H9 (cell line): ENCODE measurements around the gene ALG9. TPM values are rescaled to one million over a fixed set of nuclear protein-coding genes. Genes with fewer than 3 reads are reported as not detected.
"Not testable (repeated sequence)": the region's sequence is repeated elsewhere in the genome, so short reads cannot be mapped to it uniquely, and the experiment has no call there.

Experiments
- DNase-seq: peaks from one replicate; pipeline ENCODE4 v3.0.0-alpha.2; 2017
- H2AFZ ChIP-seq: one replicate; pipeline ENCODE4 v1.6.1; 2013; ENCODE audit warnings: mild to moderate bottlenecking, low read length, control low read depth, moderate library complexity
- H2AK5ac ChIP-seq: 2 replicates; pipeline ENCODE4 v1.6.1; 2013; ENCODE audit warnings: low read length, control low read depth, mixed read lengths; ENCODE audit not compliant: insufficient read length
- H2BK120ac ChIP-seq: one replicate; pipeline ENCODE4 v1.6.1; 2013; ENCODE audit warnings: low read depth, mild to moderate bottlenecking, low read length, control low read depth, inconsistent platforms; ENCODE audit not compliant: poor library complexity, severe bottlenecking
- H2BK12ac ChIP-seq: 2 replicates; pipeline ENCODE4 v1.6.1; 2013; ENCODE audit warnings: low read length, control low read depth, mixed read lengths, low read depth; ENCODE audit not compliant: insufficient read length
- H2BK15ac ChIP-seq: 2 replicates; pipeline ENCODE4 v1.6.1; 2013; ENCODE audit warnings: low read depth, low read length, control low read depth
- H2BK20ac ChIP-seq: one replicate; pipeline ENCODE4 v1.6.1; 2013; ENCODE audit warnings: low read depth, mild to moderate bottlenecking, low read length, control low read depth, inconsistent platforms; ENCODE audit not compliant: poor library complexity, severe bottlenecking
- H2BK5ac ChIP-seq: 2 replicates; pipeline ENCODE4 v1.6.1; 2013; ENCODE audit warnings: low read length, control low read depth, mixed read lengths; ENCODE audit not compliant: insufficient read length
- H3K14ac ChIP-seq: 2 replicates; pipeline ENCODE4 v1.6.1; 2013; ENCODE audit warnings: low read length, control low read depth; ENCODE audit not compliant: insufficient read depth
- H3K18ac ChIP-seq: 2 replicates; pipeline ENCODE4 v1.6.1; 2013; ENCODE audit warnings: low read depth, mild to moderate bottlenecking, mixed read lengths, low read length, control low read depth; ENCODE audit not compliant: insufficient read length
- H3K23ac ChIP-seq: 2 replicates; pipeline ENCODE4 v1.6.1; 2013; ENCODE audit warnings: low read length, control low read depth, mixed read lengths, low read depth; ENCODE audit not compliant: insufficient read length
- H3K23me2 ChIP-seq: 2 replicates; pipeline ENCODE4 v1.6.1; 2013; ENCODE audit warnings: low read depth, mild to moderate bottlenecking, mixed read lengths, low read length, control low read depth; ENCODE audit not compliant: insufficient read length, poor library complexity, severe bottlenecking
- H3K27ac ChIP-seq: 2 replicates; pipeline ENCODE4 v1.5.1; 2013; ENCODE audit warnings: low read length, control low read depth, mixed read lengths, low read depth; ENCODE audit not compliant: insufficient read length
- H3K27me3 ChIP-seq: 2 replicates; pipeline ENCODE4 v1.6.1; 2013; ENCODE audit warnings: low read length, control low read depth, inconsistent platforms; ENCODE audit not compliant: insufficient read depth
- H3K4ac ChIP-seq: 2 replicates; pipeline ENCODE4 v1.6.1; 2013; ENCODE audit warnings: low read depth, mild to moderate bottlenecking, control low read depth, inconsistent platforms, low read length, moderate library complexity
- H3K4me1 ChIP-seq: 2 replicates; pipeline ENCODE4 v1.6.1; 2013; ENCODE audit warnings: low read length, control low read depth, inconsistent platforms; ENCODE audit not compliant: insufficient read depth
- H3K4me2 ChIP-seq: 2 replicates; pipeline ENCODE4 v1.6.1; 2013; ENCODE audit warnings: low read length, control low read depth, mixed read lengths; ENCODE audit not compliant: insufficient read length, insufficient read depth
- H3K56ac ChIP-seq: 2 replicates; pipeline ENCODE4 v1.6.1; 2013; ENCODE audit warnings: low read depth, mild to moderate bottlenecking, mixed read lengths, low read length, control low read depth; ENCODE audit not compliant: insufficient read length
- H3K79me1 ChIP-seq: 2 replicates; pipeline ENCODE4 v1.6.1; 2013; ENCODE audit warnings: low read depth, mild to moderate bottlenecking, moderate library complexity, low read length, control low read depth, inconsistent platforms; ENCODE audit not compliant: insufficient read depth, poor library complexity, severe bottlenecking
- H3K79me2 ChIP-seq: 2 replicates; pipeline ENCODE4 v1.6.1; 2013; ENCODE audit warnings: low read length, control low read depth, inconsistent platforms; ENCODE audit not compliant: insufficient read depth
- H3K9ac ChIP-seq: 2 replicates; pipeline ENCODE4 v1.6.1; 2013; ENCODE audit warnings: low read length, control low read depth, mixed read lengths; ENCODE audit not compliant: insufficient read length; ENCODE audit errors: extremely low read depth
- H3K9me3 ChIP-seq: one replicate; pipeline ENCODE4 v1.6.1; 2013; ENCODE audit warnings: low read depth, low read length, inconsistent platforms; ENCODE audit not compliant: control insufficient read depth
- H3T11ph ChIP-seq: one replicate; pipeline ENCODE4 v1.6.1; 2013; ENCODE audit warnings: mild to moderate bottlenecking, low read length, control low read depth, inconsistent platforms
- H4K20me1 ChIP-seq: one replicate; pipeline ENCODE4 v1.6.1; 2013; ENCODE audit not compliant: control insufficient read depth, insufficient read length, insufficient read depth
- H4K5ac ChIP-seq: 2 replicates; pipeline ENCODE4 v1.6.1; 2013; ENCODE audit warnings: low read depth, mild to moderate bottlenecking, mixed read lengths, low read length, control low read depth; ENCODE audit not compliant: insufficient read length
- H4K8ac ChIP-seq: replicated peaks from 2 replicates; pipeline ENCODE4 v1.6.1; 2013; ENCODE audit warnings: low read length, control low read depth, mixed read lengths, low read depth; ENCODE audit not compliant: insufficient read length
- H4K91ac ChIP-seq: 2 replicates; pipeline ENCODE4 v1.6.1; 2013; ENCODE audit warnings: low read depth, mild to moderate bottlenecking, moderate library complexity, mixed read lengths, low read length, control low read depth; ENCODE audit not compliant: insufficient read length
- H3K27ac Mint-ChIP-seq, 3 experiments: 2 replicates in 2 of 3; 3 replicates in 1 of 3; pipeline ENCODE4 v1.8.0; 2020 to 2021; ENCODE audit warnings: mixed read lengths in 3 of 3, mild to moderate bottlenecking in 1 of 3, moderate library complexity in 1 of 3
- H3K27me3 Mint-ChIP-seq: 2 replicates; pipeline ENCODE4 v1.8.0; 2021; ENCODE audit warnings: low read depth, mild to moderate bottlenecking, moderate library complexity, mixed read lengths
- H3K36me3 Mint-ChIP-seq, 3 experiments: 2 replicates in 2 of 3; 3 replicates in 1 of 3; pipeline ENCODE4 v1.8.0; 2020 to 2021; ENCODE audit warnings: low read depth in 3 of 3, mixed read lengths in 3 of 3; ENCODE audit not compliant: insufficient read depth in 1 of 3
- H3K4me1 Mint-ChIP-seq, 2 experiments: 2 replicates each; pipeline ENCODE4 v1.8.0; 2020; ENCODE audit warnings: mixed read lengths in 2 of 2
- H3K4me3 Mint-ChIP-seq, 2 experiments: 2 replicates in 1 of 2; 3 replicates in 1 of 2; pipeline ENCODE4 v1.8.0; 2020 to 2021; ENCODE audit warnings: mild to moderate bottlenecking in 2 of 2, mixed read lengths in 2 of 2, moderate library complexity in 1 of 2
- H3K9me3 Mint-ChIP-seq, 2 experiments: 2 replicates in 1 of 2; 3 replicates in 1 of 2; pipeline ENCODE4 v1.8.0; 2020; ENCODE audit warnings: mild to moderate bottlenecking in 2 of 2, mixed read lengths in 2 of 2, moderate library complexity in 1 of 2
- WGBS: extraction: QIAGEN DNeasy Blood & Tissue Kit; methylation state at CpG from one replicate; pipeline ENCODE4 v1.1.7; 2013; ENCODE audit warnings: missing lambda C conversion rate, low lambda C conversion rate, mixed read lengths; ENCODE audit not compliant: insufficient read length; ENCODE audit errors: extremely low coverage; 5-methylcytosine and 5-hydroxymethylcytosine counted together
- total RNA-seq: library from RNA; stranded (reverse); gene quantifications from 2 replicates; pipeline ENCODE4 v1.2.1, GENCODE V29; 2021
- TF ChIP-seq, protein P1 (sequence below): fragments of 200-600 bp; sonication (generic); conservative IDR thresholded peaks from 3 replicates; pipeline ENCODE4 v1.8.0; 2021; ENCODE audit warnings: antibody characterized with exemption, mild to moderate bottlenecking

The ALG9 gene
- total RNA-seq, 1 experiment from 2014 or later: 26.0 TPM

DNA sequence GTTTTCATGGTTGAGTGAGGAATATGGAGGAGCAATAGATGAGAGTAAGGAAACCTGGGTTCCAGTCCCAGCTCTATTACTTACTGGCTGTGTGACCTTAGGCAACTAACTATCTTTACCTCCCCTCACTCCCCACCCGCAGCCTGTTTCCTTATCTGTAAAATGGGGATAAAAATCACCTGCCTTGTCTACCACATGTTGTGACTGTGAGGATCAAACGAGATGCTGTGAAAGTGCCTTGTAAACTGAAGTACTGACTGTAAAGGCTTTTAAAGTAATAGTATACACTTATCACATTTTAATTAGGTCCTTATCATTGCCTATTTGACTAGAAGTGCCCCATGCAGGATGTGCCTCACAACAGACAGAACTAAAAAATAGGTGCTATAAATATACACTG lies 86.3 kb downstream of the ALG9 start:
- no peak overlapping the region for H3K27ac ChIP-seq
- no peaks in the 10 kb centered on the region for H3K79me2 ChIP-seq
- no peaks in the 10 kb centered on the region for H3K9me3 ChIP-seq
- H3K14ac ChIP-seq: no peak overlapping the region
- no peaks in the 10 kb centered on the region for H3K9me3 Mint-ChIP-seq
- H4K91ac ChIP-seq: no peak overlapping the region
- H3K36me3 Mint-ChIP-seq: peaks cover 0 to 4% (median 0%) of the 10 kb centered on the region in 3 experiments; a peak in 2 of 7 replicates
- H3K18ac ChIP-seq: no peak overlapping the region
- no peak overlapping the region for H3K4me2 ChIP-seq
- no peak overlapping the region for H4K8ac ChIP-seq
- TF ChIP-seq, protein P1, sequence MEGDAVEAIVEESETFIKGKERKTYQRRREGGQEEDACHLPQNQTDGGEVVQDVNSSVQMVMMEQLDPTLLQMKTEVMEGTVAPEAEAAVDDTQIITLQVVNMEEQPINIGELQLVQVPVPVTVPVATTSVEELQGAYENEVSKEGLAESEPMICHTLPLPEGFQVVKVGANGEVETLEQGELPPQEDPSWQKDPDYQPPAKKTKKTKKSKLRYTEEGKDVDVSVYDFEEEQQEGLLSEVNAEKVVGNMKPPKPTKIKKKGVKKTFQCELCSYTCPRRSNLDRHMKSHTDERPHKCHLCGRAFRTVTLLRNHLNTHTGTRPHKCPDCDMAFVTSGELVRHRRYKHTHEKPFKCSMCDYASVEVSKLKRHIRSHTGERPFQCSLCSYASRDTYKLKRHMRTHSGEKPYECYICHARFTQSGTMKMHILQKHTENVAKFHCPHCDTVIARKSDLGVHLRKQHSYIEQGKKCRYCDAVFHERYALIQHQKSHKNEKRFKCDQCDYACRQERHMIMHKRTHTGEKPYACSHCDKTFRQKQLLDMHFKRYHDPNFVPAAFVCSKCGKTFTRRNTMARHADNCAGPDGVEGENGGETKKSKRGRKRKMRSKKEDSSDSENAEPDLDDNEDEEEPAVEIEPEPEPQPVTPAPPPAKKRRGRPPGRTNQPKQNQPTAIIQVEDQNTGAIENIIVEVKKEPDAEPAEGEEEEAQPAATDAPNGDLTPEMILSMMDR: no peak
- no peak overlapping the region for H3K23ac ChIP-seq
- no peaks in the 10 kb centered on the region for H3K23me2 ChIP-seq
- H3K4me1 Mint-ChIP-seq: no peaks in the 10 kb centered on the region
- no peak overlapping the region for H4K5ac ChIP-seq
- no peak overlapping the region for H2BK120ac ChIP-seq
- H3K79me1 ChIP-seq: no peaks in the 10 kb centered on the region
- no peak overlapping the region for H3K4ac ChIP-seq
- no peaks in the 10 kb centered on the region for H3K4me1 ChIP-seq
- no peak overlapping the region for H2BK20ac ChIP-seq
- H2BK5ac ChIP-seq: no peak overlapping the region
- H3K27me3 Mint-ChIP-seq: no peaks in the 10 kb centered on the region
- no peak overlapping the region for H3T11ph ChIP-seq
- H2BK12ac ChIP-seq: no peak overlapping the region
- no peak overlapping the region for H3K27ac Mint-ChIP-seq
- WGBS: no CpG with 5 or more reads among the region's 2 CpGs
- no peak overlapping the region for H2AFZ ChIP-seq
- no peaks in the 10 kb centered on the region for H4K20me1 ChIP-seq
- DNase-seq: no peak
- no peak overlapping the region for H3K56ac ChIP-seq
- no peak overlapping the region for H2AK5ac ChIP-seq
- H2BK15ac ChIP-seq: no peak overlapping the region
- H3K9ac ChIP-seq: no peak overlapping the region
- no peak overlapping the region for H3K4me3 Mint-ChIP-seq
- no peaks in the 10 kb centered on the region for H3K27me3 ChIP-seq

DNA sequence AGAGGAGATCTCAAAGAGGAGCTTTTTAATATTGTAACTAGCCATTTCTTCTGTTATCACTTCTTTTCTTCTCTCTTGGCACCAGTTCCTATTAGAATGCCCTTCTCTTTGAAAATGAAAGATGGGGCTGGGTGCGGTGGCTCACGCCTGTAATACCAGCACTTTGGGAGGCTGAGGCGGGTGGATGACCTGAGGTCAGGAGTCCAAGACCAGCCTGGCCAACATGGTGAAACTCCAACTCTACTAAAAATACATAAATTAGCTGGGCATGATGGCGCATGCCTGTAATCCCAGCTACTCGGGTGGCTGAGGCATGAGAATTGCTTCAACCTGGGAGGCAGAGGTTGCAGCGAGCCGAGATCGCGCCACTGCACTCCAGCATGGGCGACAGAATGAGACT lies 87.1 kb downstream of the ALG9 start:
- H3K9me3 Mint-ChIP-seq: not testable (repeated sequence)
- no CpG with 5 or more reads among the region's 10 CpGs for WGBS

More for the DNA sequence above, 87.1 kb downstream of the ALG9 start:
- not testable (repeated sequence) for H3K23ac ChIP-seq, DNase-seq, H3K4me1 ChIP-seq, H3K27me3 Mint-ChIP-seq, H2BK12ac ChIP-seq, H3K79me1 ChIP-seq, H2BK20ac ChIP-seq, H3T11ph ChIP-seq, H2BK5ac ChIP-seq, H3K4me1 Mint-ChIP-seq, H3K27me3 ChIP-seq, H3K27ac ChIP-seq, H2AFZ ChIP-seq, H3K79me2 ChIP-seq, H3K4me2 ChIP-seq, H2AK5ac ChIP-seq, H3K56ac ChIP-seq, H3K4me3 Mint-ChIP-seq, H4K91ac ChIP-seq, H3K18ac ChIP-seq, H3K9ac ChIP-seq, H3K9me3 ChIP-seq, H2BK15ac ChIP-seq, H4K8ac ChIP-seq, H3K36me3 Mint-ChIP-seq, H3K14ac ChIP-seq, H4K20me1 ChIP-seq, H3K4ac ChIP-seq, H2BK120ac ChIP-seq, H4K5ac ChIP-seq, H3K27ac Mint-ChIP-seq, H3K23me2 ChIP-seq
